SK-N-SH (cell line): ENCODE results near the gene SIX5. TPM values are rescaled to one million over a fixed set of nuclear protein-coding genes. Genes with fewer than 3 reads are reported as not detected.

Experiments used
- CTCF ChIA-PET: fragments of 300-600, 350-600 bp; formaldehyde crosslinking; extraction: SDS; loops from one replicate; lab custom pipeline; 2021; lab: Yijun Ruan, JAX
- POLR2A ChIA-PET: fragments of 350-600 bp; sonication (Branson Sonifier 250); formaldehyde crosslinking; extraction: SDS; loops from one replicate; lab custom pipeline; 2020; ENCODE audit warnings: antibody characterized with exemption, inconsistent platforms; lab: Yijun Ruan, JAX
- DNase-seq: peaks from one replicate; pipeline ENCODE4 v3.0.0; 2012
- H2AFZ ChIP-seq: fragments of 200-600 bp; sonication (generic); 2 replicates; pipeline ENCODE4 v1.8.1; 2016; ENCODE audit warnings: antibody characterized with exemption, mild to moderate bottlenecking, low read depth
- H3F3A ChIP-seq: fragments of 200-600 bp; sonication (generic); replicated peaks from 2 replicates; pipeline ENCODE3; 2016; ENCODE audit warnings: antibody characterized with exemption, mild to moderate bottlenecking; ENCODE audit not compliant: insufficient read depth
- H3K27ac ChIP-seq, 2 experiments: fragments of 200-500 bp in 1 of 2; fragments of 200-600 bp in 1 of 2; sonication (Bioruptor generic) in 1 of 2; sonication (generic), shearing (Covaris generic) in 1 of 2; 2 replicates each; pipeline versions ENCODE4 v1.5.1 to v1.6.1; 2014 to 2016; ENCODE audit warnings: low read depth in 2 of 2, inconsistent platforms in 1 of 2, low read length in 1 of 2, mild to moderate bottlenecking in 1 of 2, mixed read lengths in 1 of 2
- H3K27me3 ChIP-seq: fragments of 200-600 bp; sonication (generic), shearing (Covaris generic); 2 replicates; pipeline ENCODE4 v1.6.1; 2016; ENCODE audit warnings: mixed run types; ENCODE audit not compliant: insufficient read depth
- H3K36me3 ChIP-seq, 2 experiments: fragments of 200-500 bp in 1 of 2; fragments of 200-600 bp in 1 of 2; sonication (Bioruptor generic) in 1 of 2; sonication (generic) in 1 of 2; replicated peaks in 1 of 2; 2 replicates each; pipeline versions ENCODE3 to v1.5.1; 2014 to 2016; ENCODE audit warnings: low read length in 1 of 2, mild to moderate bottlenecking in 1 of 2; ENCODE audit not compliant: insufficient read depth in 2 of 2, control insufficient read depth in 1 of 2
- H3K4me1 ChIP-seq, 2 experiments: fragments of 200-500 bp in 1 of 2; fragments of 200-600 bp in 1 of 2; sonication (Bioruptor generic) in 1 of 2; sonication (generic), shearing (Covaris generic) in 1 of 2; 2 replicates each; pipeline versions ENCODE4 v1.5.1 to v1.6.1; 2014 to 2016; ENCODE audit warnings: low read depth in 1 of 2, low read length in 1 of 2, mixed run types in 1 of 2; ENCODE audit not compliant: insufficient read depth in 2 of 2, control insufficient read depth in 1 of 2
- H3K4me2 ChIP-seq: fragments of 200-600 bp; sonication (generic), shearing (Covaris generic); 2 replicates; pipeline ENCODE4 v1.6.1; 2017; ENCODE audit warnings: mixed run types
- H3K4me3 ChIP-seq, 2 experiments: fragments of 200-500 bp in 1 of 2; fragments of 200-600 bp in 1 of 2; sonication (Bioruptor generic) in 1 of 2; sonication (generic), shearing (Covaris generic) in 1 of 2; 2 replicates each; pipeline versions ENCODE4 v1.5.1 to v1.8.1; 2014 to 2016; ENCODE audit warnings: low read depth in 2 of 2, inconsistent platforms in 1 of 2, low read length in 1 of 2, mild to moderate bottlenecking in 1 of 2, mixed read lengths in 1 of 2, moderate library complexity in 1 of 2
- H3K79me2 ChIP-seq: fragments of 200-600 bp; sonication (generic); 2 replicates; pipeline ENCODE4 v1.8.1; 2017; ENCODE audit warnings: mild to moderate bottlenecking; ENCODE audit not compliant: insufficient read depth
- H3K9ac ChIP-seq: fragments of 200-600 bp; sonication (generic); 2 replicates; pipeline ENCODE4 v1.6.1; 2017; ENCODE audit warnings: mixed run types
- H3K9me2 ChIP-seq: fragments of 200-600 bp; sonication (generic); 2 replicates; pipeline ENCODE4 v1.6.1; 2017; ENCODE audit warnings: mixed run types
- H3K9me3 ChIP-seq: fragments of 200-600 bp; sonication (generic); 2 replicates; pipeline ENCODE4 v1.6.1; 2017; ENCODE audit warnings: mixed run types, mild to moderate bottlenecking, moderate library complexity
- H4K20me1 ChIP-seq: fragments of 200-600 bp; sonication (generic); 2 replicates; pipeline ENCODE4 v1.6.1; 2017; ENCODE audit warnings: mild to moderate bottlenecking, mixed run types; ENCODE audit not compliant: insufficient read depth
- CHD2 ChIP-seq: fragments of 150-350 bp; IDR thresholded peaks from 2 replicates; pipeline ENCODE4 v1.6.1; 2018; ENCODE audit warnings: low read length; ENCODE audit not compliant: partially characterized antibody
- ELF1 ChIP-seq: IDR thresholded peaks from 2 replicates; pipeline ENCODE4 v1.4.0; 2012
- EP300 ChIP-seq, 2 experiments: IDR thresholded peaks; 2 replicates each; pipeline versions ENCODE4 v1.4.0 to v1.6.1; 2012; ENCODE audit warnings: borderline replicate concordance in 1 of 2, low read depth in 1 of 2, low read length in 1 of 2
- FOXJ3 ChIP-seq: sonication (generic); formaldehyde crosslinking; IDR thresholded peaks from 2 replicates; pipeline ENCODE4 v1.5.1; 2020; ENCODE audit warnings: mild to moderate bottlenecking, missing genetic modification reagents
- FOXM1 ChIP-seq: IDR thresholded peaks from 2 replicates; pipeline ENCODE4 v1.4.0; 2012; ENCODE audit warnings: low read depth, mild to moderate bottlenecking
- IRF3 ChIP-seq: fragments of 150-350 bp; IDR thresholded peaks from 2 replicates; pipeline ENCODE4 v1.6.1; 2016; ENCODE audit warnings: mild to moderate bottlenecking, low read depth, low read length
- JUND ChIP-seq: IDR thresholded peaks from 2 replicates; pipeline ENCODE4 v1.4.0; 2012
- MAX ChIP-seq: IDR thresholded peaks from 2 replicates; pipeline ENCODE4 v1.4.0; 2012; ENCODE audit warnings: low read depth
- NFIC ChIP-seq: IDR thresholded peaks from 2 replicates; pipeline ENCODE4 v1.4.0; 2012; ENCODE audit warnings: borderline replicate concordance
- PBX3 ChIP-seq: IDR thresholded peaks from 2 replicates; pipeline ENCODE4; 2012
- RCOR1 ChIP-seq: fragments of 150-350 bp; IDR thresholded peaks from 2 replicates; pipeline ENCODE4 v1.6.1; 2017; ENCODE audit warnings: antibody characterized with exemption, low read length
- REST ChIP-seq: IDR thresholded peaks from 2 replicates; pipeline ENCODE4 v1.6.1; 2012; ENCODE audit warnings: mild to moderate bottlenecking, low read depth, low read length, moderate library complexity
- SIN3A ChIP-seq: IDR thresholded peaks from 2 replicates; pipeline ENCODE4 v1.6.1; 2012; ENCODE audit warnings: low read depth, mild to moderate bottlenecking, low read length, moderate library complexity, borderline replicate concordance
- SMC3 ChIP-seq: IDR thresholded peaks from 2 replicates; pipeline ENCODE4 v1.6.1; 2012; ENCODE audit warnings: low read depth, low read length, improper control_type of control experiment
- YY1 ChIP-seq: IDR thresholded peaks from 2 replicates; pipeline ENCODE4 v1.4.0; 2012; ENCODE audit warnings: low read depth, mild to moderate bottlenecking
- WGBS: methylation state at CpG from one replicate; pipeline ENCODE4 v1.1.6; 2017; ENCODE audit warnings: low lambda C conversion rate; 5-methylcytosine and 5-hydroxymethylcytosine counted together
- polyA plus RNA-seq, 3 experiments: library from polyadenylated mRNA; depleted of rRNA; stranded (reverse); fragments of >200 nt; gene quantifications; 2 replicates each; pipeline ENCODE4 v1.2.3, GENCODE V29; 2012
- TF ChIP-seq, protein P1 (sequence below): IDR thresholded peaks from 2 replicates; pipeline ENCODE4 v1.4.0; 2012; ENCODE audit warnings: low read depth, borderline replicate concordance

SIX5 gene
- polyA plus RNA-seq, 1 of the 3 experiments (the other 2 are of a cell fraction) = 8.4 TPM

DNA sequence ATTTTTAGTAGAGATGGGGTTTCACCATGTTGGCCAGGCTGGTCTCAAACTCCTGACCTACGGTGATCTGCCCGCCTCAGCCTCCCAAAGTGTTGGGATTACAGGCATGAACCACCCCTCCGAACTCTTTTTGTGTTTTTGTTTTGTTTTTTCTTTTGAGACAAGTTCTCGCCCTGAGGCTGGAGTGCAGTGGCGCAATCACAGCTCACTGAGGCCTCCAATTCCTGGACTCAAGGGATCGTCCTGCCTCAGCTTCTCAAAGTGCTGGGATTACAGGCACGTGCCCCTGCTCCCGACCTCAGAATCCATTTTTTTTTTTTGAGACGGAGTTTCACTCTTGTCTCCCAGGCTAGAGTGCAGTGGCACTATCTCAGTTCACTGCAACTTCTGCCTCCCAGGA lies 11.4 kb downstream of the SIX5 start (continued):
- TF ChIP-seq REST (no peak), ELF1 (no peak), FOXM1 (no peak)
- TF ChIP-seq, protein P1, sequence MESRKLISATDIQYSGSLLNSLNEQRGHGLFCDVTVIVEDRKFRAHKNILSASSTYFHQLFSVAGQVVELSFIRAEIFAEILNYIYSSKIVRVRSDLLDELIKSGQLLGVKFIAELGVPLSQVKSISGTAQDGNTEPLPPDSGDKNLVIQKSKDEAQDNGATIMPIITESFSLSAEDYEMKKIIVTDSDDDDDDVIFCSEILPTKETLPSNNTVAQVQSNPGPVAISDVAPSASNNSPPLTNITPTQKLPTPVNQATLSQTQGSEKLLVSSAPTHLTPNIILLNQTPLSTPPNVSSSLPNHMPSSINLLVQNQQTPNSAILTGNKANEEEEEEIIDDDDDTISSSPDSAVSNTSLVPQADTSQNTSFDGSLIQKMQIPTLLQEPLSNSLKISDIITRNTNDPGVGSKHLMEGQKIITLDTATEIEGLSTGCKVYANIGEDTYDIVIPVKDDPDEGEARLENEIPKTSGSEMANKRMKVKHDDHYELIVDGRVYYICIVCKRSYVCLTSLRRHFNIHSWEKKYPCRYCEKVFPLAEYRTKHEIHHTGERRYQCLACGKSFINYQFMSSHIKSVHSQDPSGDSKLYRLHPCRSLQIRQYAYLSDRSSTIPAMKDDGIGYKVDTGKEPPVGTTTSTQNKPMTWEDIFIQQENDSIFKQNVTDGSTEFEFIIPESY = no peak

GRCh38 chr19:45754323-45754722 lies 14.7 kb downstream of the SIX5 start:
- POLR2A ChIA-PET = no interaction called here

More at GRCh38 chr19:45754323-45754722, 14.7 kb downstream of the SIX5 start:
- TF ChIP-seq NFIC (no peak), IRF3 (no peak), RCOR1 (no peak), EP300 (IDR thresholded peaks at IDR 0.05; ENCODE audit: borderline replicate concordance in 1 of 2, low read depth in 1 of 2, low read length in 1 of 2) (no peak), PBX3 (no peak), CHD2 (no peak), SMC3 (no peak), JUND (no peak), FOXJ3 (CRISPR knock-in tag) (no peak), YY1 (no peak), MAX (no peak), SIN3A (no peak), ELF1 (no peak)
- TF ChIP-seq, all 33 proteins: peak for 0
- Histone ChIP-seq H3K4me3 (no peak overlapping the region), H3K9me2 (no peaks in the 10 kb centered on the region), H3K9me3 (no peaks in the 10 kb centered on the region), H3K27ac (no peak overlapping the region), H3K9ac (no peak overlapping the region), H3K36me3 (no peaks in the 10 kb centered on the region), H3K27me3 (no peaks in the 10 kb centered on the region), H3F3A (no peaks in the 10 kb centered on the region), H3K4me1 (no peaks in the 10 kb centered on the region), H3K4me2 (no peak overlapping the region), H2AFZ (no peak overlapping the region), H4K20me1 (no peaks in the 10 kb centered on the region), H3K79me2 (no peaks in the 10 kb centered on the region)
- CTCF ChIA-PET = interaction anchor here (2.8 kb wide), 1 partner anchor 16 kb away, joined by 9 read pairs; the partner anchor contains the start of gene SIX5
- 80% methylated on average over 1 of the region's 8 CpGs for WGBS
- DNase-seq = no peak
